ENCODE data around the gene ZNF44. TPM values are rescaled to one million over a fixed set of nuclear protein-coding genes. Genes with fewer than 3 reads are reported as not detected.

ZNF44 gene
- total and polyA plus RNA-seq, 9 of the 15 experiments (the other 6 are each of a cell fraction or from before 2014, with no cell fraction given), result 2.6 to 8.3 (median 4.4) TPM

DNA sequence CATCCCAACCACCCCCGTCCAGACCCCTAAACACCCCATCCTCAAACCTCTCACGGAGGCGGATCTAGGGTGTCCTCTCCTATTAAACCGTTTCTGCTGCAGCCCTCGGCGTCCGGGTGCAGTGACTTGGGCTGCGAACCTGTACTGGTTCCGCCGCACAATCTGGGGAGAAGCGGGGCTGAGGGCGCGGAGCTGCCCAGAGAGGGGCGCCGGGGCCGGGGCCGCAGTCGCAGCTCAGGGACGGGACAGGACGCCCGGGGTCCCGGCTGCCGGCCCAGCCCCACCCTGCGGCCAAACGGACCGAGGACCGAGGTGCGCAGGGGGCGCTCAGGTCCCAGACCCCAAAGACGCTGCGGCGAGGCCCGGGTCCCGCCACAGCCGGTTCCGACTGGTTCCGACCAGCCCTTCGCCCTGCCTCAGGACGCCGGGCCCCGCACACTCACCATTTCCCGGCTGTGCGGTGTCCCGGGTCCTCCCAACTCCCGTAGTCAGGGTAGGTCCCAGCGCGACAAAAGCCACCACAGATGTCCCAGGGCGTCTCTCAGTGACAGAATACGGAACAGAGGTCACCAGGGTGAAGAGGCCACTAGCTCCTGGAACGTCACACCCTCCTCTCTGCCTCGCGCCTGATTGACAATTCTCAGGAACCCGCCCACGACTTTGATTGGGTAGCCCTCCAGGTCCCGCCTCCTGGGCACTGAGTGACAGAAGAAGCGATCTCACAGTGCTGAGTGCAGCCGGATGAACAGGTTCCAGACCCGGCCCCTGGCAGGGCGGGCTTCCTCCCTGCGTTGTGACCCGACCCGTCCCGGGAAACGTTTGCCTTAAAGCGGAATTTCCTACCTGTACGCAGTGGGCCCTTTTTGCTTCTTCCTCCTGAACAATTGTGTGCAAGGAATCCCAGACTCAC is at the start of gene ZNF44 (continued):
- TF ChIP-seq ZNF785 (CRISPR knock-in tag; IDR thresholded peaks at IDR 0.05) (no peak), ERF (CRISPR knock-in tag; IDR thresholded peaks at IDR 0.05) (0 out of 2 replicates have a peak, but pooled peaks have one; percentile 57), ZC3H8 (IDR thresholded peaks at IDR 0.05) (no peak), FOS (IDR thresholded peaks at IDR 0.05; ENCODE audit: extremely low read depth, insufficient read length) (peak; percentile 83), KLF13 (tag; IDR thresholded peaks at IDR 0.05; ENCODE audit: borderline replicate concordance, low read depth) (no peak), TBP (optimal IDR thresholded peaks at IDR 0.05; ENCODE audit: low read depth, low read length) (peak; percentile 53), NR1H2 (CRISPR knock-in tag; IDR thresholded peaks at IDR 0.05) (no peak), HLTF (IDR thresholded peaks at IDR 0.05) (no peak), ZNF347 (CRISPR knock-in tag; IDR thresholded peaks at IDR 0.05; ENCODE audit: low read depth) (no peak), STAT5B (CRISPR knock-in tag; IDR thresholded peaks at IDR 0.05) (no peak), LARP7 (IDR thresholded peaks at IDR 0.05) (no peak), PTRF (tag; IDR thresholded peaks at IDR 0.05) (no peak), TCF7 (IDR thresholded peaks at IDR 0.05; ENCODE audit: borderline replicate concordance) (no peak), PHB2 (IDR thresholded peaks at IDR 0.05; ENCODE audit: low read depth) (no peak), SRSF3 (IDR thresholded peaks at IDR 0.05; ENCODE audit: insufficient read depth, low read length) (0 out of 2 replicates have a peak, but pooled peaks have one; percentile 33), MXI1 (IDR thresholded peaks at IDR 0.05; ENCODE audit: low read depth, low read length) (no peak), NCOA6 (IDR thresholded peaks at IDR 0.05) (no peak), PHF20 (IDR thresholded peaks at IDR 0.05; ENCODE audit: partially characterized antibody) (no peak), PURB (CRISPR knock-in tag; IDR thresholded peaks at IDR 0.05; ENCODE audit: low read depth) (no peak), ESRRA (IDR thresholded peaks at IDR 0.05; ENCODE audit: borderline replicate concordance, low read depth) (peak; percentile 95), U2AF2 (optimal IDR thresholded peaks at IDR 0.05; ENCODE audit: low read depth, low read length) (no peak), SMAD4 (CRISPR knock-in tag; conservative IDR thresholded peaks at IDR 0.05) (no peak), ZNF274 (IDR thresholded peaks at IDR 0.05; ENCODE audit: borderline replicate concordance, low read depth, low read length) (no peak)
- TF ChIP-seq, protein P1, sequence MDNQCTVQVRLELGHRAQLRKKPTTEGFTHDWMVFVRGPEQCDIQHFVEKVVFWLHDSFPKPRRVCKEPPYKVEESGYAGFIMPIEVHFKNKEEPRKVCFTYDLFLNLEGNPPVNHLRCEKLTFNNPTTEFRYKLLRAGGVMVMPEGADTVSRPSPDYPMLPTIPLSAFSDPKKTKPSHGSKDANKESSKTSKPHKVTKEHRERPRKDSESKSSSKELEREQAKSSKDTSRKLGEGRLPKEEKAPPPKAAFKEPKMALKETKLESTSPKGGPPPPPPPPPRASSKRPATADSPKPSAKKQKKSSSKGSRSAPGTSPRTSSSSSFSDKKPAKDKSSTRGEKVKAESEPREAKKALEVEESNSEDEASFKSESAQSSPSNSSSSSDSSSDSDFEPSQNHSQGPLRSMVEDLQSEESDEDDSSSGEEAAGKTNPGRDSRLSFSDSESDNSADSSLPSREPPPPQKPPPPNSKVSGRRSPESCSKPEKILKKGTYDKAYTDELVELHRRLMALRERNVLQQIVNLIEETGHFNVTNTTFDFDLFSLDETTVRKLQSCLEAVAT (IDR thresholded peaks at IDR 0.05), result no peak
- TF ChIP-seq, protein P2, sequence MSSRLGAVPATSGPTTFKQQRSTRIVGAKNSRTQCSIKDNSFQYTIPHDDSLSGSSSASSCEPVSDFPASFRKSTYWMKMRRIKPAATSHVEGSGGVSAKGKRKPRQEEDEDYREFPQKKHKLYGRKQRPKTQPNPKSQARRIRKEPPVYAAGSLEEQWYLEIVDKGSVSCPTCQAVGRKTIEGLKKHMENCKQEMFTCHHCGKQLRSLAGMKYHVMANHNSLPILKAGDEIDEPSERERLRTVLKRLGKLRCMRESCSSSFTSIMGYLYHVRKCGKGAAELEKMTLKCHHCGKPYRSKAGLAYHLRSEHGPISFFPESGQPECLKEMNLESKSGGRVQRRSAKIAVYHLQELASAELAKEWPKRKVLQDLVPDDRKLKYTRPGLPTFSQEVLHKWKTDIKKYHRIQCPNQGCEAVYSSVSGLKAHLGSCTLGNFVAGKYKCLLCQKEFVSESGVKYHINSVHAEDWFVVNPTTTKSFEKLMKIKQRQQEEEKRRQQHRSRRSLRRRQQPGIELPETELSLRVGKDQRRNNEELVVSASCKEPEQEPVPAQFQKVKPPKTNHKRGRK (tag; IDR thresholded peaks at IDR 0.05), result no peak
- TF ChIP-seq, protein P3, sequence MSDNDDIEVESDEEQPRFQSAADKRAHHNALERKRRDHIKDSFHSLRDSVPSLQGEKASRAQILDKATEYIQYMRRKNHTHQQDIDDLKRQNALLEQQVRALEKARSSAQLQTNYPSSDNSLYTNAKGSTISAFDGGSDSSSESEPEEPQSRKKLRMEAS (CRISPR knock-in tag; IDR thresholded peaks at IDR 0.05), result no peak

All from K562 (cell line).